ENCODE measurements around the gene ABHD2. TPM values are rescaled to one million over a fixed set of nuclear protein-coding genes. Genes with fewer than 3 reads are reported as not detected.

Gene ABHD2
- total RNA-seq, 2 donors from 2014 or later: 88.7 to 142 TPM

DNA sequence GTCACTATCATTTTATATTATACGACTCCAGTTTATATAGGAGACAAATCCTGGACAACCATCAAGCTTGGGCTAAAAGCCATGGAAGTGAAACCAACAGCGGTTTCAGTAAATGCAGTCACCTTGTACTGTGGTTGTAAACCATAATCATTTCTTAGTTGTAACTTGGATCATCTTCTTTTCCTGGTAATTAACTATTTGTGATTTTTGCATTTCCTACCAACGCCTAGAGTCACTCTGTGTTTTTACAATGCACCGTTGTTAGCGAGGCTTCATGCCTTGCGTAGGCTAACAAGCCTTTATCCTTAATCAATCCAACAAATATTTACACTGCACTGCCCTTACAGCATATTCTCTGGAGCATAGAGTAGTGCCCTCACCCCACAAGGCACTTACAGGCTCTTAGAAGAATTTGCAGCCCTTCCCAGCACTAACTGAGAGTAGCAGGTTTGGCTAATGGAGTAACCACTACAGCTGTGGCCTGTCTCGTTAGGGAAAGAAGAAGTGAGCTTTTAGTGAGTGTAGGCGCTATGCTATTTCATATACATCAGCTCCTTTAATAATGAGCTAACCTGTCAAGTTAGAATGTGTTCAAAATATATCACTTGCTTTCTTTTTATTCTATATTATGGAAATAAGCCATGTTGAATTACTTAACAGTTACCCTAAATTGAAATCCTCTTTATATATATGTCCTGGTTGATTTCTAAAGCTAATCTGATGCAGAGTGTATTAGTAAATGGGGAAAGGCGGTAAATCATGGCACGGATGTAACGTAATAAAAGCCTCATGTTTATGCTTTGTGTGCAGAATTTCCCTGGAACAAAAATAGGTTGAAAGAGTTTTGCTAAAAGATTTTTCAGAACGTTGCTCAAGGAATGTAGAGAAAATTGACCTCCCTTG lies 62.8 kb downstream of the ABHD2 start:
- intact Hi-C loops (cut with DNase I): no loop called here
- no peak for DNase-seq (ENCODE audit: low spot score)

- intact Hi-C loops (cut with DNase I): no loop called here
- no peak for DNase-seq (ENCODE audit: low spot score)
These were observed 66.9 kb downstream of the ABHD2 start for GRCh38 chr15:89155122-89155521.

- intact Hi-C loops (cut with DNase I): no loop called here
- DNase-seq (ENCODE audit: low spot score): no peak
These were observed 67.4 kb downstream of the ABHD2 start for GRCh38 chr15:89155656-89156055.

- intact Hi-C loops (cut with DNase I): no loop called here
- no peak for DNase-seq (ENCODE audit: low spot score)
These were observed 68.8 kb downstream of the ABHD2 start for GRCh38 chr15:89157061-89157460.

GRCh38 chr15:89157918-89158564 lies 69.8 kb downstream of the ABHD2 start:
- intact Hi-C loops (cut with DNase I): no loop called here
- DNase-seq (ENCODE audit: low spot score): no peak

DNA sequence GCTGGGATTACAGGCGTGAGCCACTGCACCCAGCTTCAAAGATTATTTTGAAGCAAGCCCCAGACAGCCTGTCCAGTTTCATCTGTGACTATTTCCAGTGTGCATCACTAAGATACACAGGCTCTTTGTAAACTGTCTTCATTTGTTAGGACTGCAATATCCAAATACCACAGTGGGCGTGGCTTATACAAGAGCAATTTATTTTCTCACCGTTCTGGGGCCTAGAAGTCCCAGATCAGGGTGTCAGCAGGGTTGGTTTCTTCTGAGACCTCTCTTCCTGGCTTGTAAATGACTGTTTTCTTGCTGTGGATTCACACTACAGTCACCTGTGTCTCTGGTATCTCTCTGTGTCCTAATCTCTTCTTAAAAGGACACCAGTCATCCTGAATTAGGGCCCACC lies 73.4 kb downstream of the ABHD2 start:
- no peak for DNase-seq (ENCODE audit: low spot score)
- intact Hi-C loops (cut with DNase I): no loop called here

DNA sequence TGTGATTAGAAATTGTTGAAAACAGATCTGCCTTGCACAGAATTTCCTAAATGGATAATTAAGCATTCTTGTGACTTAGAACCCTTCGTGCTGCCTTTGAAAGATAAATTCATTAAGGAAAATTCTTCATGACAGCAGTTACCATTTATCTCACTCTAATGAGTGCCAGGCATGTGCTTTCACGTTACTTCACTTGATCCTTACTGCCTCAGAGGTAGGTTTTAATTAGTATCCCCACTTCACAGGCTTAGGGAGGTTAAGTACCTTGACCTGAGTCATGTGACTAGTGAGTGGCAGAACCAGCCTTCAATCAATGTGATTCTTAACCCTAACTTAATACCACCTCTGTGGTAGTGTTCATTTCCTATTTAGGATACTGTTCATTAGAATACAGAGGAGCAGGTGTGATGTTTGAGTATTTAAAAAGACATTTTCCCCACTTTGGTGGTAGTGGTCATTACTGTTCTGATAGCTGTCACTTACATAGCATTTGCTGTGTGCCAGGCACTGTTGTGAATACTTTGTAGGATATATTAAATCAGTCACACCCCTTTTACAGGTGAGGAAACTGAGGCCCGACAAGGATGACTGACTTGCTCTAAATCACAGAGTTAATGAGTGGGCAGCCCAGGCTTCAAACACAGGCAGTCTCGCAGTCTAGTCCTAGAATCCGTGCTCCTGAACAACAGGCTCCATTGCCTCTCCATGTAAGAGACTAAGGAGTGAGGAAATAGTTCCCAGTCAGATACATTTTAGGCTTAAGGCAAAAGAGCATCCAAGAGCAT lies 75.2 kb downstream of the ABHD2 start:
- no peak for DNase-seq (ENCODE audit: low spot score)
- intact Hi-C loops (cut with DNase I): no loop called here

- DNase-seq (ENCODE audit: low spot score): no peak
- intact Hi-C loops (cut with DNase I): no loop called here
These were observed 76.5 kb downstream of the ABHD2 start for GRCh38 chr15:89164712-89165211.

GRCh38 chr15:89165677-89166076 lies 77.4 kb downstream of the ABHD2 start:
- no peak for DNase-seq (ENCODE audit: low spot score)
- intact Hi-C loops (cut with DNase I): no loop called here

DNA sequence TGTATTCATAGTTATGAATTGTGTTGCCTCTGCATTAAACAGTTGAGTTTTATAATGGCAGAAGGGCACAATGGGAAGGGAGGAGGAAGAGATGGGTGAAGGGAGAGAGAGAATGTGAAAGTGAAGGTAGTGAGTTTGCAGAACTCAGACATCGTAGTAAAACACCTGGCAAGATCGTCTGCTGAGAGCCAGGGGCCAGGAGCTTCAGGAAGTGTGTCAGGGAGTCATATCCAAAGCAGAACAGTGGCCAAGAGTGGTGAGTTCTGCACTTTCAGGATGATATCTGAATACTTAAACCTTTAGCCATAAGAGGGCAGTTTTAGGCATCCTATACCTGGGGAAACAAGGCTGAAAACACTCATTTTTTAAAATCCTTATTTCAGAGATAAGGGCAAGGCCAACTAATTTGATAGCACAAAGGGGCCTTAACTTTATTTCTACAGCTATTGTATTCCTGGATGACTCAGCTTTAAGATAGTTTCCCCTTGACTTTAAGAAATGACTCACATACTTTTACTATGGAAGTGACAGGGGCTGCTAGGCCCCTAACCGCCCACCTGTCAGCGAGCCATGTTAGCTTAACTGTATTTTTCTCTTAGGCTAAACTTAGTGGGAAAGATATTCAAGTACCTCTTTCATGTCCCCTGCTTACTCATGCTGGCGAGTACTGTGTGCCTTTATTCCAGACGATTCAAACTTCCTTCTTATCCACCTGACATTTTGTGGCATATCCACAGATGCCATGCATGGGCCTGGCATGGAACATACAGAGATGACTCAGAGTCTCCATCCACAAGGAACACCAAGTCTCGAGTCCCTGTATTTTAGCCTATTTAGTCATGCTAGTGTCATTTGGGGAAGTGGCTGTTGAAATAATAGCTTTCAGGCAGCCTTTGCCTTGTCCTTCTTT lies 79.3 kb downstream of the ABHD2 start:
- DNase-seq (ENCODE audit: low spot score): no peak
- intact Hi-C loops (cut with DNase I): no loop called here

DNA sequence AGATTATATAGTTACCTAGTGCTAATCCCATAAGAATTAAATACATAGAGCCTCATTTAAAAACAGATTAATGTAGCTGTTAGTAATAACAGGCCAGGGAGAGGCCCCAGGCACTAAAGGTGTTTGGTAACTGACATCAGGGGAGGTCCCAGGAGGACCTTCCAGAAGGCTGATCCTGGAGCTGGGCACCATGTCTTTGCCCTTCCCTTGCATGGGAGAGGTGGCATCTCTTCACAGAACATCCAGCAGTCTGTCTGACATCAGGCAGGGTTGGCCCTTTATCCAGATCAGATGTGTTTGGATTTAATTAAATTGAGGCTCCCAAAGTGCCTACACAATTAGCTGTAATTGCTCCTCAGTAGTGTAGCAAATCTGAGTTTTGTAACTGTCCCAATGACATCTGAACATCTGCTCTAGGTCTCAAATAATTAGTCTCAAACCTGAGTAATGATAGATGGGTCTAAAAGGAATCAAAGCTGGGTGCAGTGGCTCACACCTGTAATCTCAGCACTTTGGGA lies 80.1 kb downstream of the ABHD2 start:
- DNase-seq (ENCODE audit: low spot score): no peak
- intact Hi-C loops (cut with DNase I): no loop called here

- intact Hi-C loops (cut with DNase I): no loop called here
These were observed 82.1 kb downstream of the ABHD2 start for GRCh38 chr15:89170364-89170763.

DNA sequence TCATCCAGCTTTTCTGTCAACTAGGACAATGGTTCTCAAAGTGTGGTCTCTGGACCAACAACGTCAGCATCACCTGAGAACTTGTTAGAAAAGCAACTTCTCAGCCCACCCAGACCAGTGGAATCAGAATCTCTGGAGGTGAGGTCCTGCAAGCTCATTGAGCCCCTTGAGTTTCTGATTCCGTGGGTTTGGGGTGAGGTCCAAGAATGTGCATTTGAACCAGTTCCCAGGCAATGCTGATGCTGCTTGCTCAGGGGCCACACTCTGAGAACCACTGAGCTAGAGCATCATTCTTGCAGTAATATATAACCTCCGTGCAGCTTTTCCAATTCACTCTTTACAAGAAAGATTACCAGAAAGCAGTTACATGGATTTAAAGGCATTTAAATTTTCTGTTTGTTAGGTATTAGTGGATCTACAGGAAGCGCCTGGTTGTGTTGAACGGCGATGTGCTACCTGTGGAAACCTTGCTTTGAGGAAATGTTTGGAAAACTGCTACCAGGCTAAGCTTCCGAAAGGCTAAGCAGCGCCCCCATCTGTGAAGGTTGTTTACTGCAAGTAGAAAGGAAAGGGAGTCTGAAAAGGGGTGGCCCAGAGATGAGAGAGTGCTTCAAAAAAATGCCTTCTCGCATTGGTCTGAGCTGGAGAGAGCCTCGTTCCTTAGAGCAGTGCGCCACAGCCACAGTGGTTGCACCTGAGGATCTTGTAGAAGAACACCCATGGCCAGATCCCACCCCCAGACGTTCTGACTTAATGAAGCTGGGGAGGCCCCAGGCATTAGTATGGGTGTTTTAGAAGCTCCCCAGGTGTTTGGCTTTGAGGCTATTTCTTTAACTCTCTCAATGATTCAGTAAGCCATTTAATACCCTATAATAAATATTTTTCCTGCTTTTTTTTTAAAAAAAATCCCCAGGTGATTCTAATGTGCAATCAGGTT lies 83.1 kb downstream of the ABHD2 start:
- intact Hi-C loops (cut with DNase I): no loop called here

More at GRCh38 chr15:89170364-89170763, 82.1 kb downstream of the ABHD2 start:
- no peak for DNase-seq (ENCODE audit: low spot score)

GRCh38 chr15:89172921-89173320 lies 84.7 kb downstream of the ABHD2 start:
- DNase-seq (ENCODE audit: low spot score): no peak
- intact Hi-C loops (cut with DNase I): no loop called here

More for the DNA sequence above, 83.1 kb downstream of the ABHD2 start:
- no peak for DNase-seq (ENCODE audit: low spot score)

- no peak for DNase-seq (ENCODE audit: low spot score)
- intact Hi-C loops (cut with DNase I): no loop called here
These were observed 86.2 kb downstream of the ABHD2 start for GRCh38 chr15:89174476-89174875.

GRCh38 chr15:89175617-89176191 lies 87.4 kb downstream of the ABHD2 start:
- no peak for DNase-seq (ENCODE audit: low spot score)
- intact Hi-C loops (cut with DNase I): loop anchor here (2.0 to 5.0 kb wide), 3 partner anchors 118 to 268 kb away; no protein-coding TSS in a partner anchor

DNA sequence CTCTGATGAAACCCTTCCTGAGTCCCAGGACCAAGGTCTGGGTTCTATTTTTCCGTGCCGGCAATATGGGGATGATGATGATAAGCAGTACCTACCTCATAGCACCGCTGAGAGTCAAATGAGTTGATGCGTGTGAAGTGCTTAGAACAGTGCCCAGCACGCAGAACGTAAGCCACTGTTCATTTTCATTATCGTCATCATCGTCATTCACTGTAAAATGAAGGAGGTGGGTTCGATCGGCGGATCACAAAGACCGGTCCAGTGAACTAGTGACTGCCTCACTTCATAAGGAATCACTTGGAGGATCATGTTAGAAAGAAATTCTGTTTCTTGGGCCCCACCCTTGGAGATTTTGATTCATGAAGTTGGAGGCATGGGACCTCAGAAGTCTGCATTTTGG lies 88.9 kb downstream of the ABHD2 start:
- intact Hi-C loops (cut with DNase I): loop anchor here (2.0 to 5.0 kb wide), 3 partner anchors 120 to 270 kb away; no protein-coding TSS in a partner anchor
- DNase-seq (ENCODE audit: low spot score): no peak
